Cardiac fibroblast (primary cell): ENCODE measurements around the gene ELF2.
"Not testable (repeated sequence)": the region's sequence is repeated elsewhere in the genome, so short reads cannot be mapped to it uniquely, and the experiment has no call there.

Source experiments
- DNase-seq, 2 donors: peaks; one replicate each; pipeline versions ENCODE4 v3.0.0 to v3.0.0-alpha.2; 2010; ENCODE audit warnings: low read depth in 2 of 2
- H3K4me3 ChIP-seq, 2 donors: replicated peaks in 1 of 2; 1 replicate in 1 of 2; 2 replicates in 1 of 2; pipeline ENCODE4 v1.5.1; 2011; ENCODE audit warnings: low read depth in 2 of 2, low read length in 2 of 2, mild to moderate bottlenecking in 2 of 2, moderate library complexity in 1 of 2
- TF ChIP-seq, protein P1 (sequence below): IDR thresholded peaks from one replicate; pipeline ENCODE4 v1.5.1; 2011; ENCODE audit warnings: low read depth, mild to moderate bottlenecking, low read length, inconsistent platforms

Gene ELF2

DNA sequence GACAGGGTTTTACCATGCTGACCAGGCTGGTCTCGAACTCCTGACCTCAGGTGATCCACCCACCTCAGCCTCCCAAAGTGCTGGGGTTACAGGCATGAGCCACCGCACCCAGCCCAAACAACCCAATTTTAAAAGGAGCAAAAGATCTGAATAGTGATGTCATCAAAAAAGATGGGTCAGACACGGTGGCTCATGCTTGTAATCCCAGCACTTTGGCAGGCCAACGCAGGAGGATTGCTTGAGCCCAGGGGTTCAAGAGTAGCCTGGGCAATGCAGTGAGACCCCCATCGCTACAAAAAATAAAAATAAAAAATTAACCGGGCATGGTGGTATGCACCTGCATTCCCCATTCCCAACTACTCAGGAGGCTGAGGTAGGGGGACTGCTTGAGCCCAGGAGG lies 6.1 kb downstream of the ELF2 start:
- H3K4me3 ChIP-seq, result no peak overlapping the region
- no peak for DNase-seq
- TF ChIP-seq, protein P1, sequence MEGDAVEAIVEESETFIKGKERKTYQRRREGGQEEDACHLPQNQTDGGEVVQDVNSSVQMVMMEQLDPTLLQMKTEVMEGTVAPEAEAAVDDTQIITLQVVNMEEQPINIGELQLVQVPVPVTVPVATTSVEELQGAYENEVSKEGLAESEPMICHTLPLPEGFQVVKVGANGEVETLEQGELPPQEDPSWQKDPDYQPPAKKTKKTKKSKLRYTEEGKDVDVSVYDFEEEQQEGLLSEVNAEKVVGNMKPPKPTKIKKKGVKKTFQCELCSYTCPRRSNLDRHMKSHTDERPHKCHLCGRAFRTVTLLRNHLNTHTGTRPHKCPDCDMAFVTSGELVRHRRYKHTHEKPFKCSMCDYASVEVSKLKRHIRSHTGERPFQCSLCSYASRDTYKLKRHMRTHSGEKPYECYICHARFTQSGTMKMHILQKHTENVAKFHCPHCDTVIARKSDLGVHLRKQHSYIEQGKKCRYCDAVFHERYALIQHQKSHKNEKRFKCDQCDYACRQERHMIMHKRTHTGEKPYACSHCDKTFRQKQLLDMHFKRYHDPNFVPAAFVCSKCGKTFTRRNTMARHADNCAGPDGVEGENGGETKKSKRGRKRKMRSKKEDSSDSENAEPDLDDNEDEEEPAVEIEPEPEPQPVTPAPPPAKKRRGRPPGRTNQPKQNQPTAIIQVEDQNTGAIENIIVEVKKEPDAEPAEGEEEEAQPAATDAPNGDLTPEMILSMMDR, result no peak

DNA sequence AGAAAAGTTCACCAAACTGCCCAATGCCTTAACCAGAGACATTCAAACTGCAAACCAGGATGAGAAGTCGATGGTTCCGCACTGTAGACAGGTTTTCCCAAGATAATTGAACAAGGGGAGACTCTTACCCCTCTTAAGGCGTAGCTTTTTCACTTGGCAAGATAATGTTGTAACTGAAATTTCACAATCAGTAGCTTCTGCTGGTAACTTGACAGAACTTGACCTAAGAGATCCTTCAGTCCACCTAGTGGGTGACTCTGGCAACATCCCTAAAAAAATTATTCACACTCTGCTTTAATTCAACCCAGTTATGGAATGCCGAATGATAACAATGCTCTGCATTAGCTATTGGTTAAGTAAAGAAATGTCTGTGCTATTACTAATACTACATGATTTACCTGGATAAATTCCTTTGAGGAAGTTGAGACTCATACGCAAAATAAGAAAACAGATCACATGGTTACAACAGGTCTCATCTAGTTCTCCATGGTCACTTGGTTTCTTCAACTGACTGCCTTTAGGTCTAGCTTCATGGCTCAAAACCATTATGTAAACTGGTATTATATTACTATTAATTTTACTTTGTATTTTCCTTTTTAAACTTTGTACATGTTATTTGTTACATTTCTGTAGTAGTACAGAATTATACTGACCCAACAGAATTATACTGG lies 9.1 kb downstream of the ELF2 start:
- no peak overlapping the region for H3K4me3 ChIP-seq
- DNase-seq, result peak; percentile 68 to 78
- TF ChIP-seq, protein P1, result peak; percentile 51

DNA sequence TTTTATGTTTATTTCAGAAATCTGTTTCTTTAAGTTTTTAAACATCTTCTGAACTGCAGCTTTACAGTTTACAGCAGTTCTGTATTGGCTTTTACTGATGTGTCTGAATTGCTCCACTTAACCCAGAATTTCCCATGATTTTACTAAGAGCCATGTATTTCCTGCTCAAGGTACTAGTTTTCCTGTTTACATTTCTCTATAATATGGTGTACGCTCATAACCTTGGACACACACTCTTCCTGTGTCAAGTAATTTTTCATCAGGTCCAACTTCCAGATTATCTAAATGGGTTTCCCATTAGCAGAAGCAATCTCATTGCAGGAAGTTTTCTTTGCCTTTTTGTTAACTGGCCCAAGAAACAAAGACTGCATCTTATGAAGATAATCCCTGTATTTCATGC lies 12.3 kb downstream of the ELF2 start:
- no peak overlapping the region for H3K4me3 ChIP-seq
- TF ChIP-seq, protein P1, result no peak
- no peak for DNase-seq

DNA sequence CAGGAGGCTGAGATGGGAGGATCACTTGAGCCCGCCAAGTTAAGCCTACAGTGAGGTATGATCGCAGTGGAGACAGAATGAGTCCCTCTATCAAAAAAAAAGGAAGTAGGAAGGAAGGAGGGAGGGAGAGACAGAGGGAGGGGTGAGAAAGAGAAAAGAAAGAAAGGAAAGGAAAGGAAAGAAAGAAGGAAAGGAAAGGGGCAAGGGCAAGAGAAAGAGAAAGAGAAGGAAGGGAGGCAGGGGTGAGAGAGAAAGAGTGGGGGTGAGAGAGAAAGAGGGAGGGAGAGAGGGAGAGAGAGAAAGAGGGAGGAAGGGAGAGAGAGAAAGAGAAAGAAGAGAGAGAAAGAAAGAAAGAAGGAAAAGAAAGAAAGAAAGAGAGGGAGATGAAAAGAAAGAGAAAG lies 13.2 kb downstream of the ELF2 start:
- TF ChIP-seq, protein P1, result no peak
- no peak for DNase-seq
- no peak overlapping the region for H3K4me3 ChIP-seq

DNA sequence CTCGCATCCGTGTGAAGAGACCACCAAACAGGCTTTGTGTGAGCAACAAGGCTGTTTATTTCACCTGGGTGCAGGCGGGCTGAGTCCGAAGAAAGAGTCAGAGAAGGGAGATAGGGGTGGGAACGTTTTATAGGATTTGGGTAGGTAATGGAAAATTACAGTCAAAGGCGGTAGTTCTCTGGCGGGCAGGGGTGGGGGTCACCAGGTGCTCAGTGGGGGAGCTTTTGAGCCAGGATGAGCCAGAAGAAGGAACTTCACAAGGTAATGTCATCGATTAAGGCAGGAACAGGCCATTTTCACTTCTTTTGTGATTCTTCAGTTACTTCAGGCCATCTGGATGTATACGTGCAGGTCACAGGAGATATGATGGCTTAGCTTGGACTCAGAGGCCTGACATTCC lies 19.0 kb downstream of the ELF2 start:
- not testable (repeated sequence) for H3K4me3 ChIP-seq, DNase-seq

DNA sequence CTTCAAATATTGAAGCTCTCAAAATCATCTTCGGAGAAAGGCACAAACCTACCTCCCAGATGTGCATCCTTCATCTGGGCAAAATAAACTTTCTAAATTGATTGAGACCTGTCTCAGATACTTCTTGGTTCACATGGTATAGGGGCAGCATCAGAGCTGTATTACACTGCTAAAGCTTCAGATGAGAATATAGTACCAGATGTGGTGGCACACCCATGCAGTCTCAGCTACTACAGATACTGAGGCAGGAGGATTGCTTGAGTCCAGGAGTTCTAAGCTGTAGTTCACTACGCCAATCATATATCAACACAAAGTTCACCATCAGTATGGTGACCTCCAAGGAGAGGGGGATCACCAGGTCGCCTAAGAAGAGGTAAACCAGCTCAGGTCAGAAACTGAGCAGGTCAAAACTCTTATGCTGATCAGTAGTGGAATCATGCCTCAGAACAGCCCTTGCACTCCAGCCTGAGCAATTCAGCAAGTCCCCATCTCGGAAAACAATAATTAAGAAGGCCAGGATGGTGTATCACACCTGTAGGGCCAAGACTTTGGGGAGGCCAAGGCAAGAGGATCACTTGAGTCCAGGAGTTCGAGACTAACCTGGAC lies 22.0 kb downstream of the ELF2 start:
- no peak for DNase-seq
- TF ChIP-seq, protein P1, result no peak
- no peak overlapping the region for H3K4me3 ChIP-seq

DNA sequence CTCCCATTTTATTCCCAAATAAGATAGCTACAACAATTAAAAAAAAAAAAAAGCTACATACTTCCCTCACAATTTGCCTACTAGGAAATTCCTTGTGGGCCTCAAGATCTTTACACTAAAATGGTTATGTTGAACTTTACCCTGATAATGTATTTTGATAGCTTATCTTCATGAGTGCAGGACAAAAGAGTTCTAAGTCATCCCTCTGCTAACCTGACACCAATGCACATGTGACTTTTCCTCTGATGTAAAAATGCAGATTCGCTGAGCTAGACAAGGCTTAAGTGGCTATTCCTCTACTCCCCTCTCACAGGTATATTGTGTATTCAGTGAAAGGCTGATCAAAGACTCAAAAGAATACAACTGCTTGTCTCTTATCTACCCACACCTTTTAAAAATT lies 22.5 kb downstream of the ELF2 start:
- H3K4me3 ChIP-seq, result no peak overlapping the region
- TF ChIP-seq, protein P1, result no peak
- no peak for DNase-seq
